ENCODE measurements around the gene CNTNAP4.

The CNTNAP4 gene

GRCh38 chr16:76276745-76277438 lies at the start of gene CNTNAP4:
Gene CNTNAP4 (plus strand): TSS chr16:76277401. CDS start chr16:76277663, 262 bp downstream.
- no peak for DNase-seq

GRCh38 chr16:76228546-76229146 lies 48.6 kb upstream of the CNTNAP4 start:
- no peak for DNase-seq

- no peak for DNase-seq
These were observed 44.5 kb upstream of the CNTNAP4 start for GRCh38 chr16:76232704-76233103.

GRCh38 chr16:76235025-76235424 lies 42.2 kb upstream of the CNTNAP4 start:
- DNase-seq: no peak

GRCh38 chr16:76235426-76235825 lies 41.8 kb upstream of the CNTNAP4 start:
- DNase-seq: no peak

- DNase-seq: no peak
These were observed 39.7 kb upstream of the CNTNAP4 start for GRCh38 chr16:76237471-76237870.

GRCh38 chr16:76241755-76242154 lies 35.4 kb upstream of the CNTNAP4 start:
- DNase-seq: no peak

GRCh38 chr16:76243620-76244019 lies 33.6 kb upstream of the CNTNAP4 start:
- DNase-seq: no peak

GRCh38 chr16:76246587-76246986 lies 30.6 kb upstream of the CNTNAP4 start:
- DNase-seq: no peak

GRCh38 chr16:76265434-76266045 lies 11.7 kb upstream of the CNTNAP4 start:
- DNase-seq: no peak

GRCh38 chr16:76268824-76269223 lies 8.4 kb upstream of the CNTNAP4 start:
- no peak for DNase-seq

- no peak for DNase-seq
These were observed 344 bp downstream of the CNTNAP4 start for GRCh38 chr16:76277460-76278030.

- no peak for DNase-seq
These were observed 885 bp downstream of the CNTNAP4 start for GRCh38 chr16:76278086-76278485.

- DNase-seq: no peak
These were observed 1.8 kb downstream of the CNTNAP4 start for GRCh38 chr16:76278980-76279379.

GRCh38 chr16:76280421-76281215 lies 3.4 kb downstream of the CNTNAP4 start:
- no peak for DNase-seq

- no peak for DNase-seq
These were observed 10.3 kb downstream of the CNTNAP4 start for GRCh38 chr16:76287466-76287865.

- no peak for DNase-seq
These were observed 15.0 kb downstream of the CNTNAP4 start for GRCh38 chr16:76292218-76292617.

- no peak for DNase-seq
These were observed 16.8 kb downstream of the CNTNAP4 start for GRCh38 chr16:76293980-76294379.

- DNase-seq: no peak
These were observed 17.4 kb downstream of the CNTNAP4 start for GRCh38 chr16:76294396-76295214.

- no peak for DNase-seq
These were observed 20.7 kb downstream of the CNTNAP4 start for GRCh38 chr16:76297941-76298340.

- no peak for DNase-seq
These were observed 26.6 kb downstream of the CNTNAP4 start for GRCh38 chr16:76303637-76304314.
